ENCODE results near the gene SGO2.
"Not testable (repeated sequence)": the region's sequence is repeated elsewhere in the genome, so short reads cannot be mapped to it uniquely, and the experiment has no call there.

The SGO2 gene

DNA sequence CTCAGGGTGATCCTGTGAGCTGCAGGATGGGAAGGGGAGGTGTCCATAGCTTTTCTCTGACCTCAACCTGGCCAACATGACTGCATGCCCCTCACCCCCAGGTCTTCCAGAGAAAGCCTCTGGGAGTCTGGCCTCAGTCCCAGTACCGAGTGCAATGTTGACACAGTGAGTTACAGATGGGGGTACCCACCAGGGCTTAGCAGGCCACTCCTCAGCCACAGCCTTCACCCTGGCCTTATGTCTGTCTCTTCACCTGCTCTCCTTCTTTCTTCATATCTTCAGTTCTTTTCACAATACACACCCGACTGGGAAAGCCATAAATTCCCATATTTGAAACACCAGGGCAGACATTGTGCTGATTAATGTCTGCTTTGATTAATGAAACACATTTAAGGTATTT, 93.3 kb downstream of the SGO2 start:
- DNase-seq (ENCODE audit: low read depth in 2 of 2), result no peak

GRCh38 chr2:200620606-200621390, 94.8 kb downstream of the SGO2 start:
- DNase-seq (ENCODE audit: low read depth in 2 of 2), result no peak

GRCh38 chr2:200622106-200622505, 96.1 kb downstream of the SGO2 start:
- no peak for DNase-seq (ENCODE audit: low read depth in 2 of 2)

DNA sequence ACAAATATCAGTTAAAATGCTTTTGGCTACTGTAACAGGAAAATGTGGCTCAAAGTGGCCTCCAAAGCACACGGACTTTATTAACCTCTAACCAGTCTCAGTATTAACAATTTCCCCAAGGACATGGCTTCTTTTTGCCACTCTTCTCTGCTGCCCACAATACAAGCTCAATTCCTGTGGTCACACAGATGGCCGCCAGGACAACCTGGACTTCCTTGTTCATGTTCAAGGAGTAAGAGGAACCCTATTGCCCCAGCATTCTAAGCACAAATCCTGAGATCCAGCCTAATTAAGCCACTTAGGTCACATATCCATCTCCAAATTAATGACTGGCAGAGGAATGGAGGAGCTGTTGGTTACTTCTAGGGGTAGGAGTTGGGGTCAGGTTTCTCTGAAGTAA, 98.0 kb downstream of the SGO2 start:
- no peak for DNase-seq (ENCODE audit: low read depth in 2 of 2)

GRCh38 chr2:200624658-200625057, 98.7 kb downstream of the SGO2 start:
- DNase-seq (ENCODE audit: low read depth in 2 of 2), result no peak

GRCh38 chr2:200625282-200625681, 99.3 kb downstream of the SGO2 start:
- no peak for DNase-seq (ENCODE audit: low read depth in 2 of 2)

- no peak for DNase-seq (ENCODE audit: low read depth in 2 of 2)
Measured at GRCh38 chr2:200625958-200626363, 100.0 kb downstream of the SGO2 start.

DNA sequence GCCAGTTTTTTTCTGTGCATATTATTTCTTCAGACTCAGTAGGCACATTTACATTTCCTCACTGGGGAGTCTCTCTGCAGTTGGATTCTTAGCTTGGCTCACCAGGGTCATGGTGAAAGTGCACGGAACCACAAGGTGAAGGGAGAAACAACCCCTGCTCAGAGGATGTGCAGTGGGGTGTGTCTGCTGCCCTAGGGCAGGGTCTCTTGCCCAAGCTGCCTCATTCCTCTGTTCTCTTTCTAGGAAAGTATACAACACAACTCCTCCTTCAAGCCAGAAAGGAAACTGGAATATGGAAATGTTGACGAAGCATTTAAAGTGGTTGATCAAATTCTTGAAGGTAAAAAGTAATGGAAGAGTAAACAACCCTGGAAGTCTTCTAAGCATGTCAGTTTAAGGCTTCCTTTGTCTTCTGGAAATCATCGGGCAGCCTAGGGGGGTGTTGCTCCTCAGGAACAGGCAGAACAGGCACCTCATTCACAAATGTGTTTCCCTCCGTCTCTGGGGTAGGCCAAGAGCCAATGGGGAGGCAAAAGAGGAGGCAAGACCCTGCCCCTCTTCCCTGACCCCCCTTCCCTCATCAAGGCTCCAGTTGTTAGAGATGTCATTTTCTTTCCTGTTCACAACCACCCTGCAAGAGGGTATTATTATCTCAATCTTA, 101.2 kb downstream of the SGO2 start:
- no peak for DNase-seq (ENCODE audit: low read depth in 2 of 2)

GRCh38 chr2:200628461-200628860, 102.5 kb downstream of the SGO2 start:
- DNase-seq (ENCODE audit: low read depth in 2 of 2), result not testable (repeated sequence)

- no peak for DNase-seq (ENCODE audit: low read depth in 2 of 2)
Measured at GRCh38 chr2:200631287-200631686, 105.3 kb downstream of the SGO2 start.
